Endothelial cell (in vitro differentiated cells): ENCODE results near the gene SLC25A25. TPM values are rescaled to one million over a fixed set of nuclear protein-coding genes. Genes with fewer than 3 reads are reported as not detected.

Experiments used
- DNase-seq: peaks from one replicate; pipeline ENCODE4 v3.0.0; 2021; ENCODE audit warnings: low spot score
- H3K27ac Mint-ChIP-seq: one replicate; pipeline ENCODE4 v1.8.0; 2021; ENCODE audit warnings: mixed read lengths, inconsistent platforms; ENCODE audit not compliant: unreplicated experiment
- H3K27me3 Mint-ChIP-seq: one replicate; pipeline ENCODE4 v1.8.0; 2021; ENCODE audit warnings: mild to moderate bottlenecking, moderate library complexity, mixed read lengths, inconsistent platforms; ENCODE audit not compliant: unreplicated experiment
- H3K36me3 Mint-ChIP-seq: one replicate; pipeline ENCODE4 v1.8.0; 2021; ENCODE audit warnings: mild to moderate bottlenecking, low read depth, mixed read lengths, inconsistent platforms; ENCODE audit not compliant: unreplicated experiment
- H3K4me1 Mint-ChIP-seq: one replicate; pipeline ENCODE4 v1.8.0; 2021; ENCODE audit warnings: mild to moderate bottlenecking, mixed read lengths, inconsistent platforms; ENCODE audit not compliant: unreplicated experiment
- H3K4me3 Mint-ChIP-seq: one replicate; pipeline ENCODE4 v1.8.0; 2021; ENCODE audit warnings: mild to moderate bottlenecking, mixed read lengths, inconsistent platforms; ENCODE audit not compliant: unreplicated experiment
- H3K9me3 Mint-ChIP-seq: one replicate; pipeline ENCODE4 v1.8.0; 2021; ENCODE audit warnings: mixed read lengths, inconsistent platforms; ENCODE audit not compliant: unreplicated experiment
- total RNA-seq: library from RNA; stranded (reverse); fragmentation: NEBNext Ultra II Directional; extraction: Animal tissue kit (Norgen Biotek cat#: 25700); gene quantifications from one replicate; pipeline ENCODE4 v1.2.1, GENCODE V29; 2021; ENCODE audit not compliant: unreplicated experiment
- TF ChIP-seq, protein P1 (sequence below): fragments of 200-600 bp; sonication (generic); IDR thresholded peaks from one replicate; pipeline ENCODE4 v1.5.0; 2021; ENCODE audit warnings: antibody characterized with exemption; ENCODE audit not compliant: unreplicated experiment

SLC25A25 gene
- total RNA-seq, 1 donor from 2014 or later, result 8.5 TPM

DNA sequence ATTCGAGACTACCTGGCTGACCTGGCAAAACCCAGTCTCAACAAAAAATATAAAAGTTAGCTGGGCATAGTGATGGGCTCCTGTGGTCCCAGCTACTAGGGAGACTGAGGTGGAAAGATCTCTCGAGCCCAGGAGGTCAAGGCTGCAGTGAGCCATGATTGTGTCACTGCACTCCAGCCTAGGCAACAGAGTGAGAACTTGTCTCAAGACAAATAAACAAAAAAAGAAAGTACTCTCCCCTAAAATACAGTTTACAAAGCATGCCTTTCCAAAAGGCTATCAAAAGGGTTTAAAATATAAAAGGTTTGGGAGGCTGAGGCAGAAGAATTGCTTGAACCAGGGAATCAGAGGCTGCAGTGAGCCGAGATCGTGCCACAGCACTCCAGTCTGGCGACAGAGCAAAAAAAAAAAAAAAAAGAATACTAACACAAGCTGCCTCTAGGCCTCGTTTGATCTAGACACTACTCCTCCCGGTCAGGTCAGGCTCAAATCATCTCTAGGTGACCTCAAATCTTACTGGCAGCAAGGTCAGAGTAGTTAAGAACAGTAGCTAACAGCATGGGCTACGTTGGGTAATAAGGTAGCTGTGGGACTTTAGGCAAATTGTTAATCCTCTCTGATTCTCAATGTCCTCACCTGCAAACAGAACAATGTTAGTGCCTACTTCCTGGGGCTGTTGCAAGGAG is 10.2 kb upstream of the SLC25A25 start:
- no peak overlapping the region for H3K4me3 Mint-ChIP-seq
- no peak overlapping the region for H3K27ac Mint-ChIP-seq
- TF ChIP-seq, protein P1, sequence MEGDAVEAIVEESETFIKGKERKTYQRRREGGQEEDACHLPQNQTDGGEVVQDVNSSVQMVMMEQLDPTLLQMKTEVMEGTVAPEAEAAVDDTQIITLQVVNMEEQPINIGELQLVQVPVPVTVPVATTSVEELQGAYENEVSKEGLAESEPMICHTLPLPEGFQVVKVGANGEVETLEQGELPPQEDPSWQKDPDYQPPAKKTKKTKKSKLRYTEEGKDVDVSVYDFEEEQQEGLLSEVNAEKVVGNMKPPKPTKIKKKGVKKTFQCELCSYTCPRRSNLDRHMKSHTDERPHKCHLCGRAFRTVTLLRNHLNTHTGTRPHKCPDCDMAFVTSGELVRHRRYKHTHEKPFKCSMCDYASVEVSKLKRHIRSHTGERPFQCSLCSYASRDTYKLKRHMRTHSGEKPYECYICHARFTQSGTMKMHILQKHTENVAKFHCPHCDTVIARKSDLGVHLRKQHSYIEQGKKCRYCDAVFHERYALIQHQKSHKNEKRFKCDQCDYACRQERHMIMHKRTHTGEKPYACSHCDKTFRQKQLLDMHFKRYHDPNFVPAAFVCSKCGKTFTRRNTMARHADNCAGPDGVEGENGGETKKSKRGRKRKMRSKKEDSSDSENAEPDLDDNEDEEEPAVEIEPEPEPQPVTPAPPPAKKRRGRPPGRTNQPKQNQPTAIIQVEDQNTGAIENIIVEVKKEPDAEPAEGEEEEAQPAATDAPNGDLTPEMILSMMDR, result no peak

DNA sequence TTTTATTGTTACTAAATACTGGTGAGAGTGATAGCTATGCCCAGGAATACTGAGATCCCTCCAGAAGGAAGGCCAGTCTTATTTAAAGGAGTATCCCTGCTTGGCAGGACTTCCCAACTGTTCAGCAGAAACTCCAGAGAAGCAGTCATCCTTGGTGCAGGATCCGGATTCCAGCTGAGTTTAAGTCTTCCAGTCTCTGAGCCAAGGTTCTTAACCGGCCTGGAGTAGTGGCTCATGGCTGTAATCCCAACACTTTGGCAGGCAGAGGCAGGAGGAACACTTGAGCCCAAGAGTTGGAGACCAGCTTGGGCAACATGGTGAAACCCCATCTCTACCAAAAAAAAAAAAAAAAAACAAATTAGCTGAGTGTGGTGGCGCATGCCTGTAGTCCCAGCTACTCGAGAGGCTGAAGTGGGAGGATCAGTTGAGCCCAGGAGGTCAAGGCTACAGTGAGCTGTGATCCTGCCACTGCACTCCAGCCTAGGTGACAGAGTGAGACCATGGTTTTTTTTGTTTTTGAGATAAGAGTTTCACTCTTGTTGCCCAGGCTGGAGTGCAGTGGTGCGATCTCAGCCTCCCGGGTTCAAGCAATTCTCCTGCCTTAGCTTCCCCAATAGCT is 8.6 kb upstream of the SLC25A25 start:
- H3K4me1 Mint-ChIP-seq, result peaks cover 3% of the 10 kb centered on the region
- H3K27me3 Mint-ChIP-seq, result peaks cover 4% of the 10 kb centered on the region
- DNase-seq, result no peak
- peaks cover 8% of the 10 kb centered on the region for H3K36me3 Mint-ChIP-seq
- TF ChIP-seq, protein P1, result no peak
- no peak overlapping the region for H3K4me3 Mint-ChIP-seq
- H3K27ac Mint-ChIP-seq, result no peak overlapping the region
- no peaks in the 10 kb centered on the region for H3K9me3 Mint-ChIP-seq

More for the DNA sequence above, 10.2 kb upstream of the SLC25A25 start:
- Mint-ChIP-seq H3K9me3 (no peaks in the 10 kb centered on the region), H3K4me1 (peaks cover 3% of the 10 kb centered on the region), H3K36me3 (peaks cover 8% of the 10 kb centered on the region), H3K27me3 (peaks cover 4% of the 10 kb centered on the region)
- DNase-seq, result no peak

DNA sequence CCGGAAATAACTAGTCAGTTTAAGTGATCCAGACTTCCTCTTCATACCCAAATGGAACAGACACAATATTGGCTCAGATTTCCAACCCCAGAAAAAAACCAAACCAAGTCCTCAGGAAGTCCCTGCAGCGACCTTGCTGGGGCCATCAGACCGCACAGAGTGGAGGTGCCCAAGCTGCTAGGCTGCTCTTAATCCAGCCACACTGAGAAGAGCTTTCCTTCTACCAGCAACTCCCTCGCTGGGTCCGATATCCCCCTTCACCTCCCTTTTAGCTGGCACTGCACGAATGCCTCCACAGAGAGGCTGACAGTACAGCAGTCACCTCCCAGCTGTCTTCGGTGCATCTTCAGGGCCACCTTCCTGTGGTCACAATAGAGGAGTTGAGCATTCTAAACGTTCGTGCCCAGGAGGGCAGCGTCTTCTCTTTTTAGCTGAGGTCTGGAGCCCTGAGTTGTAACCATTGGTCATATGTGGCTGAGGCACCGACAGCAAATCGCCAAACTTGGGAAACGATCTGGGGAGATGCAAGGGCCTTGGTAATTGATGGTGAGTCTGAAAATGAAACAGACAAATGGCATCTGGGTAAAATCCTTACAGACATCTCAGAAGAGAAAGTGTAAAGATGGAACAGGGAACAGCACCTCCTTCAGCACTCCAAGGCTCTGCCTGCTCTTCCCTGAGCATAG is 6.6 kb upstream of the SLC25A25 start:
- no peak for DNase-seq
- peaks cover 7% of the 10 kb centered on the region for H3K27me3 Mint-ChIP-seq
- H3K4me3 Mint-ChIP-seq, result no peak overlapping the region
- no peaks in the 10 kb centered on the region for H3K9me3 Mint-ChIP-seq
- TF ChIP-seq, protein P1, result no peak
- peaks cover 13% of the 10 kb centered on the region for H3K4me1 Mint-ChIP-seq
- peaks cover 12% of the 10 kb centered on the region for H3K36me3 Mint-ChIP-seq
- no peak overlapping the region for H3K27ac Mint-ChIP-seq

DNA sequence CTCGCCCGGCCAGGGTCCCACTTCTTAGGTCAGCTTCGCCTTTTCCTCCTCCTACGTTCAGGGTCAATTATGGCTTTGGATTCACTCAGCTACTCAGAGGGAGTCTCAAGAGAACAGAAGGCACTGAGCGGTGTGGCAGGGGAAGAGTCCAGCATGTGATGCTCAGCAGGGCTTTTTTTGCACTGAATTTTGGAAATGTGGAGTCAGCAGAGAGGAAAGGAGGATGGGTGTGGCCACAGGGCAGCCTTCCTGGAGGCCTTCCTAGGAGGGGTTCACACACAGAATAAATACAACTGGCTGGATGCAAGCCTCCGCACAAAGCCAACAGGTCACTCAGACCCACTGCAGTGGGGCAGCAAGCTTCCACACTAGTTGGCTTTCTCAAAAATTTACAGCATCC is 5.8 kb upstream of the SLC25A25 start:
- Mint-ChIP-seq H3K9me3 (no peaks in the 10 kb centered on the region), H3K4me3 (no peak overlapping the region), H3K36me3 (peaks cover 12% of the 10 kb centered on the region), H3K4me1 (peaks cover 13% of the 10 kb centered on the region), H3K27ac (no peak overlapping the region), H3K27me3 (peaks cover 6% of the 10 kb centered on the region)
- TF ChIP-seq, protein P1, result no peak
- no peak for DNase-seq
